DOHH2 (cell line): ENCODE data around the gene CEACAM19.

Experiments used
- H3F3A ChIP-seq: fragments of 200-600 bp; sonication (generic), shearing (Covaris generic); 2 replicates; pipeline ENCODE4 v1.6.0; 2016; ENCODE audit warnings: antibody characterized with exemption, mild to moderate bottlenecking; ENCODE audit not compliant: control insufficient read depth, insufficient read depth
- H3K27ac ChIP-seq: fragments of 200-600 bp; sonication (generic); 2 replicates; pipeline ENCODE4 v1.5.1; 2014; ENCODE audit warnings: low read depth, mild to moderate bottlenecking, low read length, moderate library complexity
- H3K27me3 ChIP-seq: fragments of 200-600 bp; sonication (generic); 2 replicates; pipeline ENCODE4 v1.6.1; 2014; ENCODE audit warnings: mild to moderate bottlenecking, low read length, mixed read lengths; ENCODE audit not compliant: control insufficient read depth
- H3K36me3 ChIP-seq: fragments of 200-600 bp; sonication (generic); 2 replicates; pipeline ENCODE4 v1.6.1; 2014; ENCODE audit warnings: mild to moderate bottlenecking, low read length, moderate library complexity, mixed read lengths; ENCODE audit not compliant: control insufficient read depth
- H3K4me1 ChIP-seq: fragments of 200-600 bp; sonication (generic); 2 replicates; pipeline ENCODE4 v1.6.1; 2014; ENCODE audit warnings: mild to moderate bottlenecking, low read length, mixed read lengths; ENCODE audit not compliant: control insufficient read depth
- H3K4me2 ChIP-seq: fragments of 200-600 bp; sonication (generic); 2 replicates; pipeline ENCODE4 v1.6.0; 2014; ENCODE audit warnings: mild to moderate bottlenecking, low read length, moderate library complexity
- H3K4me3 ChIP-seq: fragments of 200-600 bp; sonication (generic); 2 replicates; pipeline ENCODE4 v1.5.1; 2014; ENCODE audit warnings: mild to moderate bottlenecking, low read length, mixed read lengths
- H3K79me2 ChIP-seq: fragments of 200-600 bp; sonication (generic); 2 replicates; pipeline ENCODE4 v1.6.1; 2014; ENCODE audit warnings: mild to moderate bottlenecking, low read length, mixed read lengths; ENCODE audit not compliant: control insufficient read depth
- H3K9me2 ChIP-seq: fragments of 200-600 bp; sonication (generic); replicated peaks from 2 replicates; pipeline ENCODE4 v1.6.1; 2014; ENCODE audit warnings: mild to moderate bottlenecking, low read length, mixed read lengths; ENCODE audit not compliant: control insufficient read depth
- H3K9me3 ChIP-seq: fragments of 200-600 bp; sonication (generic); 2 replicates; pipeline ENCODE4 v1.6.1; 2014; ENCODE audit warnings: antibody characterized with exemption, low read length, mixed read lengths; ENCODE audit not compliant: control insufficient read depth, insufficient read depth
- H4K20me1 ChIP-seq: fragments of 200-600 bp; sonication (generic); 2 replicates; pipeline ENCODE4 v1.6.0; 2014; ENCODE audit warnings: low read depth, mild to moderate bottlenecking, antibody characterized with exemption, low read length, moderate library complexity; ENCODE audit not compliant: control insufficient read depth, insufficient read depth
- EZH2phosphoT487 ChIP-seq: fragments of 200-600 bp; sonication (generic); IDR thresholded peaks from 2 replicates; pipeline ENCODE4 v1.6.1; 2017; ENCODE audit warnings: borderline replicate concordance, mild to moderate bottlenecking, antibody characterized with exemption, low read length, moderate library complexity, mixed read lengths
- TF ChIP-seq, protein P1 (sequence below): fragments of 200-600 bp; sonication (generic); IDR thresholded peaks from one replicate; pipeline ENCODE4 v1.5.1; 2014; ENCODE audit warnings: antibody characterized with exemption, mild to moderate bottlenecking, low read depth, low read length; ENCODE audit not compliant: poor library complexity, severe bottlenecking

CEACAM19 gene

DNA sequence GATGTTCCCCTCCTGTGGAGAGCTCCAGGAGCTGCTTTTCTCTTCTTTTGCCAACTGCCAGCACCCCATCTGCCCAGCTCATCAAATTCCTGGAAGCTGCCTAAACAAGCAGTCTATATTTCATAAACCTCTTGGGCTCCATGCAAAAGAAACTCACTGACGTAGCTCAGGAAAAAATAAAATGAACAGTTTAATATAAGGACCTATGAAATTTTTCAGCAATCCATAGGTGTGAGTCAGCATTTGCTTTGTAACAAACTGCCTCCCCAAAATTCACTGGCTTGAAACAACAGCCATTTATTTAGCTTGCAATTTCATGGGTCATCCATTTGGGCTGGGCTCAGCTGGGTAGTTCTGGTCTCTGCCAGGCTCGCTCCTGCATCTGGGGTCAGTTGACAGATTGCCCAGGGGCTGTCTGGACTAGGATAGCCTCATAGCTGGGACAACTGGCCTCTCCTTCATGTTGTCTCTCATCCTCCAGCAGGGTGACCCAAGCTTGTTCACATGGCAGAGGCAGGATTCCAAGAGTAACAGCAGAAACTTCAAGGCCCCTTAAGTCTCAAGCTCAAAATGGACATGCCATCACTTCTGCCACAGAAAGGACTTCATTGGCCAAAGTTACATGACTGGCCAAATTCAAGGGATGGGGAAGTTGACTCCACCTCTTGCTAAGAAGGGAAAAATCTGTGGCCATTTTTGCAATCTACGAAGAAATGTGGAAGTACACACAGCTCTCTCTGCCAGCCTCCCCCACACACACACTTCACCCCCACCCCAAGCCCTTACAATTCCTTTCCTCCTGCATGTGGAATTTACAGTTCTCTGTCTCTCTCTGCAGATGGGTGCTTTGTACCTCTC lies 35.5 kb upstream of the CEACAM19 start:
- no peaks in the 10 kb centered on the region for H3K9me3 ChIP-seq
- no peaks in the 10 kb centered on the region for H3F3A ChIP-seq
- no peaks in the 10 kb centered on the region for H3K4me1 ChIP-seq
- no peaks in the 10 kb centered on the region for H3K27me3 ChIP-seq
- TF ChIP-seq, protein P1, sequence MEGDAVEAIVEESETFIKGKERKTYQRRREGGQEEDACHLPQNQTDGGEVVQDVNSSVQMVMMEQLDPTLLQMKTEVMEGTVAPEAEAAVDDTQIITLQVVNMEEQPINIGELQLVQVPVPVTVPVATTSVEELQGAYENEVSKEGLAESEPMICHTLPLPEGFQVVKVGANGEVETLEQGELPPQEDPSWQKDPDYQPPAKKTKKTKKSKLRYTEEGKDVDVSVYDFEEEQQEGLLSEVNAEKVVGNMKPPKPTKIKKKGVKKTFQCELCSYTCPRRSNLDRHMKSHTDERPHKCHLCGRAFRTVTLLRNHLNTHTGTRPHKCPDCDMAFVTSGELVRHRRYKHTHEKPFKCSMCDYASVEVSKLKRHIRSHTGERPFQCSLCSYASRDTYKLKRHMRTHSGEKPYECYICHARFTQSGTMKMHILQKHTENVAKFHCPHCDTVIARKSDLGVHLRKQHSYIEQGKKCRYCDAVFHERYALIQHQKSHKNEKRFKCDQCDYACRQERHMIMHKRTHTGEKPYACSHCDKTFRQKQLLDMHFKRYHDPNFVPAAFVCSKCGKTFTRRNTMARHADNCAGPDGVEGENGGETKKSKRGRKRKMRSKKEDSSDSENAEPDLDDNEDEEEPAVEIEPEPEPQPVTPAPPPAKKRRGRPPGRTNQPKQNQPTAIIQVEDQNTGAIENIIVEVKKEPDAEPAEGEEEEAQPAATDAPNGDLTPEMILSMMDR = no peak
- no peak for TF ChIP-seq EZH2phosphoT487
- H3K4me3 ChIP-seq = no peak overlapping the region
- no peaks in the 10 kb centered on the region for H3K36me3 ChIP-seq
- no peaks in the 10 kb centered on the region for H3K9me2 ChIP-seq
- no peak overlapping the region for H3K4me2 ChIP-seq
- no peaks in the 10 kb centered on the region for H3K79me2 ChIP-seq
- no peaks in the 10 kb centered on the region for H4K20me1 ChIP-seq
- H3K27ac ChIP-seq = no peak overlapping the region

DNA sequence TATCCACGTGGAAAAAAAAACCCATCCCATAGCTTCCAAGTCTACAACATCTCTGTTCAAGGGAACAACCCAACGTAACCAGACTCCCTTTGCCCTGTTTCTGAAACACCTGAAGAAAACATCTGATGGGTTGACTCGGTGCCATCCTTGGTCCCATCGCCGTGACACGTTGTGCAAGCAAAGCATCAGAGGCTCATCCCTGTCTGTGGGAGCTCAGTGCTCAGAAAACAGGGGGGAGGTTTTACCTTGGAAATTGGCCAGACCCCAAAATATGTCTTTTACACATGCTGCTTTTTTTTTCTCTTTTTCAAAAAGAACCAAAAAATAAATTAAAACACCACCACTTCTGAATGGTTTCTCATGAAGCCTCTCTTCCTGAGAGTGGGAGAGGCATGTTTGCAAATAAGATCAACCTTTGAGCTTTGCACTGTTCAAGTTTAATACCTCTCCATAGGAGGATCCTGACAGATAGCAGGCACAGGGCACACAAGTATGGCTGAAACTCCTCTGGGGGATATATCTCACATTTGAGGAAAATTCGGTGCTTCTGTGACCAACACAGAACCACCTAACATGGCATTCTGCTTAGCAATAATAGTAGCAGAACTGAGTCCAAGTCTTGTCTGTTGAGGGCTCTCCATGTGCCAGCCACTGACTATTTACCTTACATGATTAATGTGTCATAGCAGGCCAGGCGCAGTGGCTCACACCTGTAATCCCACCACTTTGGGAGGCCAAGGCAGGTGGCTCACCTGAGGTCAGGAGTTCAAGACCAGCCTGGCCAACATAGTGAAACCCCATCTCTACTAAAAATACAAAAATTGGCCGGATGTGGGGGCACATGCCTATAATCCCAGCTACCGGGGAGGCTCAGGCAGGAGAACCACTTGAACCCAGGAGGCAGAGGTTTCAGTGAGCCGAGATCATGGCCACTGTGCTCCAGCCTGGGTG lies 34.6 kb upstream of the CEACAM19 start:
- Histone ChIP-seq H3K4me2 (no peak overlapping the region), H3K9me3 (no peaks in the 10 kb centered on the region), H4K20me1 (no peaks in the 10 kb centered on the region), H3K79me2 (no peaks in the 10 kb centered on the region), H3K4me1 (no peaks in the 10 kb centered on the region), H3K27me3 (no peaks in the 10 kb centered on the region), H3K36me3 (no peaks in the 10 kb centered on the region), H3F3A (no peaks in the 10 kb centered on the region), H3K4me3 (no peak overlapping the region), H3K27ac (no peak overlapping the region), H3K9me2 (no peaks in the 10 kb centered on the region)
- TF ChIP-seq EZH2phosphoT487 = no peak

DNA sequence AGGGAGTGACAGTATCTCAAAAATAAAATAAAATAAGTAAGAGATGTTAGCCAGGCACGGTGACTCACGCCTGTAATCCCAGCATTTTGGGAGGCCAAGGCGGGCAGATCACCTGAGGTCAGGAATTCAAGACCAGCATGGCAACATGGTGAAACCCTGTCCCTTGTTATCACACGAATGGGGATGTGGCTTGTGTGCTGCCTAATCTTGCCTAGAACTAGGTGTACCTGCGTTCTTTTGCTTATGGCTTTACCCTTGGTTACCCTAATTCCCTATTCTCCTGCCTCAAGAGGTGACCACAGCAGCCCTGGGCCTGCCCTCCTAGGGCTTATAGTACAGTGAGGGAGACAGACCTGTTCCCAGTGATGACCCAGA lies 33.9 kb upstream of the CEACAM19 start:
- H3K27me3 ChIP-seq = no peaks in the 10 kb centered on the region
- H3K79me2 ChIP-seq = no peaks in the 10 kb centered on the region
- no peaks in the 10 kb centered on the region for H3F3A ChIP-seq
- no peak overlapping the region for H3K4me3 ChIP-seq
- H3K36me3 ChIP-seq = no peaks in the 10 kb centered on the region
- H3K4me1 ChIP-seq = no peaks in the 10 kb centered on the region
- no peaks in the 10 kb centered on the region for H4K20me1 ChIP-seq
- no peak overlapping the region for H3K4me2 ChIP-seq
- no peak overlapping the region for H3K27ac ChIP-seq
- H3K9me3 ChIP-seq = no peaks in the 10 kb centered on the region
- TF ChIP-seq, protein P1 = no peak
- no peak for TF ChIP-seq EZH2phosphoT487
- H3K9me2 ChIP-seq = no peaks in the 10 kb centered on the region

DNA sequence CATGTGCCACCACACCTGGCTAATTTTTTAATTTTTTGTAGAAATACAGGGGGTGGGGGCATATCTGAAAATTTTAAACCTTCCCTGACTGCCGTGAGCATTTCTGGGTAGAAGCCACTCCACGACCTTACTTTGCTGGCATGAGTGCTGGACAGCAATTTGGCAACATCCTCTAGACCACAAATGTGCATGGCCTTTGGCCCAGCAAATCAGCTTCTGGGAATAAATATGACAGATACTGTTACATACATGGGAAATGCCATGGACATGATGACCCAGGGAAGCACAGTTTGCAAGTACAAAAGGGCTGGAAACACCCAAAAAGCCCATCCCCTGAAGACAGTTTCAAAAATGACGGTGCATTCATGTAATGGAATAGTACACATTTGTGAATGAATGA lies 30.8 kb upstream of the CEACAM19 start:
- Histone ChIP-seq H4K20me1 (no peaks in the 10 kb centered on the region), H3K36me3 (no peaks in the 10 kb centered on the region), H3K4me2 (no peak overlapping the region), H3K9me3 (no peaks in the 10 kb centered on the region), H3K4me3 (no peak overlapping the region), H3K27ac (no peak overlapping the region), H3K27me3 (no peaks in the 10 kb centered on the region), H3K4me1 (no peaks in the 10 kb centered on the region), H3K79me2 (no peaks in the 10 kb centered on the region), H3K9me2 (no peaks in the 10 kb centered on the region), H3F3A (no peaks in the 10 kb centered on the region)
- TF ChIP-seq, protein P1 = no peak
- no peak for TF ChIP-seq EZH2phosphoT487
